H9 (cell line): Measurements from ENCODE around the gene LRWD1. TPM values are rescaled to one million over a fixed set of nuclear protein-coding genes. Genes with fewer than 3 reads are reported as not detected.

Experiments
- DNase-seq: peaks from one replicate; pipeline ENCODE4 v3.0.0-alpha.2; 2017
- H2AFZ ChIP-seq: one replicate; pipeline ENCODE4 v1.6.1; 2013; ENCODE audit warnings: mild to moderate bottlenecking, low read length, control low read depth, moderate library complexity
- H2AK5ac ChIP-seq: 2 replicates; pipeline ENCODE4 v1.6.1; 2013; ENCODE audit warnings: low read length, control low read depth, mixed read lengths; ENCODE audit not compliant: insufficient read length
- H2BK120ac ChIP-seq: one replicate; pipeline ENCODE4 v1.6.1; 2013; ENCODE audit warnings: low read depth, mild to moderate bottlenecking, low read length, control low read depth, inconsistent platforms; ENCODE audit not compliant: poor library complexity, severe bottlenecking
- H2BK12ac ChIP-seq: 2 replicates; pipeline ENCODE4 v1.6.1; 2013; ENCODE audit warnings: low read length, control low read depth, mixed read lengths, low read depth; ENCODE audit not compliant: insufficient read length
- H2BK15ac ChIP-seq: 2 replicates; pipeline ENCODE4 v1.6.1; 2013; ENCODE audit warnings: low read depth, low read length, control low read depth
- H2BK20ac ChIP-seq: one replicate; pipeline ENCODE4 v1.6.1; 2013; ENCODE audit warnings: low read depth, mild to moderate bottlenecking, low read length, control low read depth, inconsistent platforms; ENCODE audit not compliant: poor library complexity, severe bottlenecking
- H2BK5ac ChIP-seq: 2 replicates; pipeline ENCODE4 v1.6.1; 2013; ENCODE audit warnings: low read length, control low read depth, mixed read lengths; ENCODE audit not compliant: insufficient read length
- H3K14ac ChIP-seq: 2 replicates; pipeline ENCODE4 v1.6.1; 2013; ENCODE audit warnings: low read length, control low read depth; ENCODE audit not compliant: insufficient read depth
- H3K18ac ChIP-seq: 2 replicates; pipeline ENCODE4 v1.6.1; 2013; ENCODE audit warnings: low read depth, mild to moderate bottlenecking, mixed read lengths, low read length, control low read depth; ENCODE audit not compliant: insufficient read length
- H3K23ac ChIP-seq: 2 replicates; pipeline ENCODE4 v1.6.1; 2013; ENCODE audit warnings: low read length, control low read depth, mixed read lengths, low read depth; ENCODE audit not compliant: insufficient read length
- H3K23me2 ChIP-seq: 2 replicates; pipeline ENCODE4 v1.6.1; 2013; ENCODE audit warnings: low read depth, mild to moderate bottlenecking, mixed read lengths, low read length, control low read depth; ENCODE audit not compliant: insufficient read length, poor library complexity, severe bottlenecking
- H3K27ac ChIP-seq: 2 replicates; pipeline ENCODE4 v1.5.1; 2013; ENCODE audit warnings: low read length, control low read depth, mixed read lengths, low read depth; ENCODE audit not compliant: insufficient read length
- H3K27me3 ChIP-seq: 2 replicates; pipeline ENCODE4 v1.6.1; 2013; ENCODE audit warnings: low read length, control low read depth, inconsistent platforms; ENCODE audit not compliant: insufficient read depth
- H3K4ac ChIP-seq: 2 replicates; pipeline ENCODE4 v1.6.1; 2013; ENCODE audit warnings: low read depth, mild to moderate bottlenecking, control low read depth, inconsistent platforms, low read length, moderate library complexity
- H3K4me1 ChIP-seq: 2 replicates; pipeline ENCODE4 v1.6.1; 2013; ENCODE audit warnings: low read length, control low read depth, inconsistent platforms; ENCODE audit not compliant: insufficient read depth
- H3K4me2 ChIP-seq: 2 replicates; pipeline ENCODE4 v1.6.1; 2013; ENCODE audit warnings: low read length, control low read depth, mixed read lengths; ENCODE audit not compliant: insufficient read length, insufficient read depth
- H3K56ac ChIP-seq: 2 replicates; pipeline ENCODE4 v1.6.1; 2013; ENCODE audit warnings: low read depth, mild to moderate bottlenecking, mixed read lengths, low read length, control low read depth; ENCODE audit not compliant: insufficient read length
- H3K79me1 ChIP-seq: 2 replicates; pipeline ENCODE4 v1.6.1; 2013; ENCODE audit warnings: low read depth, mild to moderate bottlenecking, moderate library complexity, low read length, control low read depth, inconsistent platforms; ENCODE audit not compliant: insufficient read depth, poor library complexity, severe bottlenecking
- H3K79me2 ChIP-seq: 2 replicates; pipeline ENCODE4 v1.6.1; 2013; ENCODE audit warnings: low read length, control low read depth, inconsistent platforms; ENCODE audit not compliant: insufficient read depth
- H3K9ac ChIP-seq: 2 replicates; pipeline ENCODE4 v1.6.1; 2013; ENCODE audit warnings: low read length, control low read depth, mixed read lengths; ENCODE audit not compliant: insufficient read length; ENCODE audit errors: extremely low read depth
- H3K9me3 ChIP-seq: one replicate; pipeline ENCODE4 v1.6.1; 2013; ENCODE audit warnings: low read depth, low read length, inconsistent platforms; ENCODE audit not compliant: control insufficient read depth
- H3T11ph ChIP-seq: one replicate; pipeline ENCODE4 v1.6.1; 2013; ENCODE audit warnings: mild to moderate bottlenecking, low read length, control low read depth, inconsistent platforms
- H4K20me1 ChIP-seq: one replicate; pipeline ENCODE4 v1.6.1; 2013; ENCODE audit not compliant: control insufficient read depth, insufficient read length, insufficient read depth
- H4K5ac ChIP-seq: 2 replicates; pipeline ENCODE4 v1.6.1; 2013; ENCODE audit warnings: low read depth, mild to moderate bottlenecking, mixed read lengths, low read length, control low read depth; ENCODE audit not compliant: insufficient read length
- H4K8ac ChIP-seq: replicated peaks from 2 replicates; pipeline ENCODE4 v1.6.1; 2013; ENCODE audit warnings: low read length, control low read depth, mixed read lengths, low read depth; ENCODE audit not compliant: insufficient read length
- H4K91ac ChIP-seq: 2 replicates; pipeline ENCODE4 v1.6.1; 2013; ENCODE audit warnings: low read depth, mild to moderate bottlenecking, moderate library complexity, mixed read lengths, low read length, control low read depth; ENCODE audit not compliant: insufficient read length
- H3K27ac Mint-ChIP-seq, 3 experiments: 2 replicates in 2 of 3; 3 replicates in 1 of 3; pipeline ENCODE4 v1.8.0; 2020 to 2021; ENCODE audit warnings: mixed read lengths in 3 of 3, mild to moderate bottlenecking in 1 of 3, moderate library complexity in 1 of 3
- H3K27me3 Mint-ChIP-seq: 2 replicates; pipeline ENCODE4 v1.8.0; 2021; ENCODE audit warnings: low read depth, mild to moderate bottlenecking, moderate library complexity, mixed read lengths
- H3K36me3 Mint-ChIP-seq, 3 experiments: 2 replicates in 2 of 3; 3 replicates in 1 of 3; pipeline ENCODE4 v1.8.0; 2020 to 2021; ENCODE audit warnings: low read depth in 3 of 3, mixed read lengths in 3 of 3; ENCODE audit not compliant: insufficient read depth in 1 of 3
- H3K4me1 Mint-ChIP-seq, 2 experiments: 2 replicates each; pipeline ENCODE4 v1.8.0; 2020; ENCODE audit warnings: mixed read lengths in 2 of 2
- H3K4me3 Mint-ChIP-seq, 2 experiments: 2 replicates in 1 of 2; 3 replicates in 1 of 2; pipeline ENCODE4 v1.8.0; 2020 to 2021; ENCODE audit warnings: mild to moderate bottlenecking in 2 of 2, mixed read lengths in 2 of 2, moderate library complexity in 1 of 2
- H3K9me3 Mint-ChIP-seq, 2 experiments: 2 replicates in 1 of 2; 3 replicates in 1 of 2; pipeline ENCODE4 v1.8.0; 2020; ENCODE audit warnings: mild to moderate bottlenecking in 2 of 2, mixed read lengths in 2 of 2, moderate library complexity in 1 of 2
- WGBS: extraction: QIAGEN DNeasy Blood & Tissue Kit; methylation state at CpG from one replicate; pipeline ENCODE4 v1.1.7; 2013; ENCODE audit warnings: missing lambda C conversion rate, low lambda C conversion rate, mixed read lengths; ENCODE audit not compliant: insufficient read length; ENCODE audit errors: extremely low coverage; 5-methylcytosine and 5-hydroxymethylcytosine counted together
- total RNA-seq: library from RNA; stranded (reverse); gene quantifications from 2 replicates; pipeline ENCODE4 v1.2.1, GENCODE V29; 2021
- TF ChIP-seq, protein P1 (sequence below): fragments of 200-600 bp; sonication (generic); conservative IDR thresholded peaks from 3 replicates; pipeline ENCODE4 v1.8.0; 2021; ENCODE audit warnings: antibody characterized with exemption, mild to moderate bottlenecking

The LRWD1 gene
- total RNA-seq, 1 experiment from 2014 or later, result 35.1 TPM

DNA sequence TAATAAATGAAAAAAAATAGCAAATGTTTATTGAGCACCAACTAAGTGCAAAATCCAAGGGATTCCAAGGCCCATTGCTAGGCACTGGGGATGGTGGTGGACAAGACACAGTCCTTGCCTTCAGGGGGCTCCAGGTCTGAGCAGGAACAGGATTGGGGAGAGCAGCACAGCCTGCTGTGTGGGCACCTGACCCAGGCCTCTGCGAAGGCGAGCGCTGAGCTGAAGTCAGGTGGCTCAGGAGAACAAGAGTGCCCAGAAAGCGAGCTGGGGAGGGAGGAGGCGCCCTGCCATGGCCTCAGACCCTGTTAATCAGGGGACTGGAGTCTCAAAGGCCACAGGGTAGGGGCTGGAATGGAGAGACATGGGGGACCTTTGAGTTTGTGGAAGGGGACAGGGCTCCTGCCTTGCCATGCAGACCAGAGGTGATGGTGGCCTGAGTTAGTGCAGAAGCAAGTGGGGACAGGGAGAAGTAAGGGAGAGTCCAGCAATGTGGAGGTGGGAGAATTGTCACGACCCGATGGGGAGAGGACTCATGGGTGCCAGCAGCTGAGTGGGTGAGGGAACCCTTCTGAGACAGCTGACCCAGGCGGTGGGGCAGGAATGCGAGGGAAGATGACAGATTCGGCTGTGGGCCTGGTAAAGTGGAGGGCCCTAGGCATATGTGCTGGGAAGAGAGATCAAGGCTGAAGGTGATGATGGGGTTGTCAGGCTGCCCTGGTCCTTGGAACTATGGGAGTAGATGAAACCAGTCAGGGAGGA lies 35.5 kb upstream of the LRWD1 start:
- no peak overlapping the region for H3K56ac ChIP-seq
- H3K79me1 ChIP-seq, result no peaks in the 10 kb centered on the region
- no peak overlapping the region for H3K27ac ChIP-seq
- Mint-ChIP-seq H3K27me3 (peaks cover 4% of the 10 kb centered on the region), H3K27ac (peak overlapping the region; percentile 11 to 86 (median 55); a peak in 5 of 7 replicates), H3K9me3 (no peaks in the 10 kb centered on the region), H3K4me3 (peak overlapping the region in 1 of 2 experiments; percentile 12; a peak in 1 of 5 replicates), H3K36me3 (peaks cover 15 to 39% (median 29%) of the 10 kb centered on the region in 3 experiments), H3K4me1 (peaks cover 17 to 19% of the 10 kb centered on the region in 2 experiments)
- no peak overlapping the region for H2BK5ac ChIP-seq
- no peaks in the 10 kb centered on the region; the same call in 1 of the 2 replicates for H3K4me1 ChIP-seq
- DNase-seq, result no peak
- no peaks in the 10 kb centered on the region for H3K9me3 ChIP-seq
- H3K9ac ChIP-seq, result no peak overlapping the region
- no peak overlapping the region for H3K18ac ChIP-seq
- no peak overlapping the region for H2AK5ac ChIP-seq
- H4K5ac ChIP-seq, result no peak overlapping the region
- WGBS, result no CpG with 5 or more reads among the region's 10 CpGs
- TF ChIP-seq, protein P1, sequence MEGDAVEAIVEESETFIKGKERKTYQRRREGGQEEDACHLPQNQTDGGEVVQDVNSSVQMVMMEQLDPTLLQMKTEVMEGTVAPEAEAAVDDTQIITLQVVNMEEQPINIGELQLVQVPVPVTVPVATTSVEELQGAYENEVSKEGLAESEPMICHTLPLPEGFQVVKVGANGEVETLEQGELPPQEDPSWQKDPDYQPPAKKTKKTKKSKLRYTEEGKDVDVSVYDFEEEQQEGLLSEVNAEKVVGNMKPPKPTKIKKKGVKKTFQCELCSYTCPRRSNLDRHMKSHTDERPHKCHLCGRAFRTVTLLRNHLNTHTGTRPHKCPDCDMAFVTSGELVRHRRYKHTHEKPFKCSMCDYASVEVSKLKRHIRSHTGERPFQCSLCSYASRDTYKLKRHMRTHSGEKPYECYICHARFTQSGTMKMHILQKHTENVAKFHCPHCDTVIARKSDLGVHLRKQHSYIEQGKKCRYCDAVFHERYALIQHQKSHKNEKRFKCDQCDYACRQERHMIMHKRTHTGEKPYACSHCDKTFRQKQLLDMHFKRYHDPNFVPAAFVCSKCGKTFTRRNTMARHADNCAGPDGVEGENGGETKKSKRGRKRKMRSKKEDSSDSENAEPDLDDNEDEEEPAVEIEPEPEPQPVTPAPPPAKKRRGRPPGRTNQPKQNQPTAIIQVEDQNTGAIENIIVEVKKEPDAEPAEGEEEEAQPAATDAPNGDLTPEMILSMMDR, result no peak
- no peak overlapping the region for H3K4ac ChIP-seq
- H2BK15ac ChIP-seq, result no peak overlapping the region
- H3K79me2 ChIP-seq, result no peaks in the 10 kb centered on the region
- no peak overlapping the region for H3K4me2 ChIP-seq
- H3T11ph ChIP-seq, result no peak overlapping the region
- no peaks in the 10 kb centered on the region for H3K27me3 ChIP-seq
- no peak overlapping the region for H2BK120ac ChIP-seq
- no peak overlapping the region for H4K8ac ChIP-seq
- no peaks in the 10 kb centered on the region for H4K20me1 ChIP-seq
- no peak overlapping the region for H2AFZ ChIP-seq
- H3K14ac ChIP-seq, result peak overlapping the region; percentile 31; the same call in 1 of the 2 replicates
- H2BK20ac ChIP-seq, result no peak overlapping the region
- no peak overlapping the region for H4K91ac ChIP-seq
- H3K23me2 ChIP-seq, result peaks cover 9% of the 10 kb centered on the region
- no peak overlapping the region for H3K23ac ChIP-seq
- H2BK12ac ChIP-seq, result no peak overlapping the region
